GM12878 (cell line): ENCODE measurements around the gene GNAZ. TPM values are rescaled to one million over a fixed set of nuclear protein-coding genes. Genes with fewer than 3 reads are reported as not detected.

Experiments used
- ATAC-seq: fragments of 200-7000 bp; cut with Tn5 transposase; 3 replicates; pipeline ENCODE4 v1.9.1; 2020; ENCODE audit warnings: mild to moderate bottlenecking, moderate library complexity
- BruUV-seq: library from RNA; stranded (reverse); fragments of 400-500 nt; replicated peaks from 2 replicates; lab custom pipeline; 2021; lab: Mats Ljungman, UMichigan
- CTCF ChIA-PET: fragments of 300-600 bp; sonication (Branson Sonifier 250); formaldehyde crosslinking; extraction: SDS; loops from one replicate; lab custom pipeline; 2021; ENCODE audit warnings: inconsistent platforms; lab: Yijun Ruan, JAX
- POLR2A ChIA-PET: fragments of 350-600 bp; formaldehyde crosslinking; extraction: SDS; loops from one replicate; lab custom pipeline; 2021; ENCODE audit warnings: inconsistent platforms; lab: Charles Lee
- RAD21 ChIA-PET: fragments of 300-600 bp; sonication (Branson Sonifier 250); formaldehyde crosslinking; loops from one replicate; lab custom pipeline; 2023; ENCODE audit warnings: antibody characterized with exemption; ENCODE audit not compliant: unreplicated experiment; lab: Charles Lee
- SMC1A ChIA-PET: fragments of 300-600 bp; sonication (Branson Sonifier 250); formaldehyde crosslinking; loops from one replicate; lab custom pipeline; 2023; ENCODE audit not compliant: unreplicated experiment, uncharacterized antibody; lab: Charles Lee
- DNase-seq: peaks from one replicate; pipeline ENCODE4 v3.0.0-alpha.2; 2011; ENCODE audit warnings: low read depth, low spot score
- FAIRE-seq: peaks from 3 replicates; lab custom pipeline; 2011; peaks lifted over from hg19 to GRCh38; lab: Jason Lieb, UNC
- H2AFZ ChIP-seq: 2 replicates; pipeline ENCODE4 v1.6.0; 2011; ENCODE audit warnings: low read depth, low read length, control low read depth; ENCODE audit not compliant: control insufficient read depth
- H3K27ac ChIP-seq: 2 replicates; pipeline ENCODE4 v1.5.1; 2011; ENCODE audit warnings: control low read depth; ENCODE audit not compliant: control insufficient read depth, insufficient read depth
- H3K27me3 ChIP-seq, 2 experiments: replicated peaks in 1 of 2; 2 replicates each; pipeline versions ENCODE4 v1.6.0 to v1.6.1; 2011; ENCODE audit warnings: low read length in 1 of 2; ENCODE audit not compliant: control insufficient read depth in 2 of 2, insufficient read depth in 2 of 2
- H3K36me3 ChIP-seq, 2 experiments: 2 replicates each; pipeline ENCODE4 v1.5.1; 2011; ENCODE audit warnings: low read length in 1 of 2; ENCODE audit not compliant: control insufficient read depth in 2 of 2, insufficient read depth in 2 of 2
- H3K4me1 ChIP-seq: 2 replicates; pipeline ENCODE4 v1.6.1; 2011; ENCODE audit warnings: mild to moderate bottlenecking, low read length, moderate library complexity, mixed read lengths; ENCODE audit not compliant: control insufficient read depth, insufficient read depth
- H3K4me2 ChIP-seq: 2 replicates; pipeline ENCODE4 v1.6.0; 2011; ENCODE audit warnings: control low read depth; ENCODE audit not compliant: control insufficient read depth, insufficient read depth
- H3K4me3 ChIP-seq: fragments of 200-600 bp; sonication (generic); 2 replicates; pipeline ENCODE4 v1.5.1; 2016
- H3K79me2 ChIP-seq: 2 replicates; pipeline ENCODE4 v1.6.0; 2011; ENCODE audit warnings: low read length; ENCODE audit not compliant: control insufficient read depth, insufficient read depth
- H3K9ac ChIP-seq: 2 replicates; pipeline ENCODE4 v1.8.0; 2011; ENCODE audit warnings: low read length, control low read depth, mixed read lengths; ENCODE audit not compliant: control insufficient read depth, insufficient read depth
- H3K9me3 ChIP-seq: replicated peaks from 3 replicates; pipeline ENCODE4 v1.5.1; 2011; ENCODE audit warnings: mild to moderate bottlenecking, low read length; ENCODE audit not compliant: control insufficient read depth, insufficient read depth
- H4K20me1 ChIP-seq: 2 replicates; pipeline ENCODE4 v1.6.0; 2011; ENCODE audit not compliant: control insufficient read depth, insufficient read depth
- ATF3 ChIP-seq: IDR thresholded peaks from 2 replicates; pipeline ENCODE4 v1.6.1; 2011; ENCODE audit warnings: low read depth, mild to moderate bottlenecking, low read length, moderate library complexity, borderline replicate concordance; ENCODE audit errors: extremely low read depth
- BCL3 ChIP-seq: IDR thresholded peaks from 2 replicates; pipeline ENCODE4 v1.6.1; 2011; ENCODE audit warnings: borderline replicate concordance, low read depth, mild to moderate bottlenecking, moderate library complexity, low read length; ENCODE audit not compliant: insufficient read depth, poor library complexity, severe bottlenecking
- CBFB ChIP-seq: IDR thresholded peaks from 2 replicates; pipeline ENCODE4 v1.6.1; 2016; ENCODE audit warnings: antibody characterized with exemption, low read depth
- EED ChIP-seq: sonication (generic); IDR thresholded peaks from 2 replicates; pipeline ENCODE4 v1.6.1; 2016; ENCODE audit warnings: antibody characterized with exemption, low read depth
- GABPA ChIP-seq: IDR thresholded peaks from 2 replicates; pipeline ENCODE4 v1.6.1; 2014; ENCODE audit warnings: antibody characterized with exemption, low read depth, mild to moderate bottlenecking, inconsistent platforms
- HDAC6 ChIP-seq: fragments of 200-600 bp; sonication (generic); IDR thresholded peaks from one replicate; pipeline ENCODE4 v1.8.0; 2017; ENCODE audit warnings: antibody characterized with exemption; ENCODE audit not compliant: unreplicated experiment
- JUNB ChIP-seq: IDR thresholded peaks from 2 replicates; pipeline ENCODE4 v1.6.1; 2016; ENCODE audit warnings: antibody characterized with exemption, mild to moderate bottlenecking
- MEF2B ChIP-seq: fragments of 450-650 bp; IDR thresholded peaks from 2 replicates; pipeline ENCODE4 v1.6.1; 2018; ENCODE audit warnings: mild to moderate bottlenecking, moderate library complexity; ENCODE audit not compliant: partially characterized antibody, poor library complexity, severe bottlenecking
- MXI1 ChIP-seq: fragments of 150-350 bp; IDR thresholded peaks from 2 replicates; pipeline ENCODE4 v1.6.1; 2011; ENCODE audit warnings: low read depth, mild to moderate bottlenecking, inconsistent platforms, low read length, improper control_type of control experiment
- PAX5 ChIP-seq: IDR thresholded peaks from 2 replicates; pipeline ENCODE4 v1.6.1; 2011; ENCODE audit warnings: low read depth, low read length, borderline replicate concordance
- SMAD1 ChIP-seq: fragments of 450-650 bp; IDR thresholded peaks from 2 replicates; pipeline ENCODE4 v1.6.1; 2018; ENCODE audit warnings: mild to moderate bottlenecking, low read depth; ENCODE audit not compliant: partially characterized antibody
- ZNF217 ChIP-seq: fragments of 450-650 bp; IDR thresholded peaks from 2 replicates; pipeline ENCODE4 v1.6.1; 2017; ENCODE audit warnings: antibody characterized with exemption, mild to moderate bottlenecking
- ZNF24 ChIP-seq: fragments of 450-650 bp; IDR thresholded peaks from 2 replicates; pipeline ENCODE4 v1.6.1; 2017; ENCODE audit warnings: antibody characterized with exemption, mild to moderate bottlenecking
- WGBS: methylation state at CpG from one replicate; pipeline ENCODE4 v1.1.6; 2016; ENCODE audit warnings: low lambda C conversion rate; ENCODE audit not compliant: insufficient replicate concordance, insufficient coverage; ENCODE audit errors: missing lambda C conversion rate; 5-methylcytosine and 5-hydroxymethylcytosine counted together
- in situ Hi-C: fragments of 300-500 bp; cut with MboI; formaldehyde crosslinking; loops from 9 replicates; pipeline ENCODE4 v1.14.3; 2018; ENCODE audit warnings: mixed read lengths
- intact Hi-C: fragments of 100-400 bp; cut with micrococcal nuclease; formaldehyde crosslinking; loops from one replicate; pipeline ENCODE4 v1.14.2; 2022; ENCODE audit not compliant: unreplicated experiment
- polyA plus RNA-seq, 11 experiments: library from polyadenylated mRNA; depleted of rRNA in 4 of 11; unstranded in 6 of 11; stranded (reverse) in 5 of 11; fragments of >200 nt; fragmentation: Nextera tagmentation in 4 of 11; fragmentation: Illumina TruSeq in 1 of 11; extraction: Ambion mirVana in 4 of 11; extraction: Trizol in 1 of 11; gene quantifications; 1 replicate in 1 of 11; 2 replicates in 10 of 11; pipeline versions ENCODE4 v1.2.1 to v1.2.3, GENCODE V29; 2011 to 2016; ENCODE audit warnings: inconsistent platforms in 2 of 11, missing spikeins in 2 of 11, low read depth in 1 of 11
- total RNA-seq, 4 experiments: library from RNA; depleted of rRNA in 3 of 4; stranded (reverse); fragments of >200 nt in 3 of 4; fragmentation: Illumina TruSeq in 1 of 4; extraction: Trizol in 1 of 4; gene quantifications; 2 replicates each; pipeline versions ENCODE4 v1.2.1 to v1.2.3, GENCODE V29; 2013 to 2021
- TF ChIP-seq, protein P1 (sequence below): IDR thresholded peaks from 2 replicates; pipeline ENCODE4 v1.6.1; 2012; ENCODE audit warnings: low read depth, low read length, improper control_type of control experiment
- TF ChIP-seq, protein P2 (sequence below): fragments of 450-650 bp; IDR thresholded peaks from 2 replicates; pipeline ENCODE4 v1.6.1; 2018; ENCODE audit warnings: borderline replicate concordance, mild to moderate bottlenecking; ENCODE audit not compliant: partially characterized antibody

The GNAZ gene
- total and polyA plus RNA-seq, 10 of the 15 experiments (the other 5 are each of a cell fraction or from before 2014, with no cell fraction given), result 0.09 to 1.0 (median 0.44) TPM; not detected in 1

DNA sequence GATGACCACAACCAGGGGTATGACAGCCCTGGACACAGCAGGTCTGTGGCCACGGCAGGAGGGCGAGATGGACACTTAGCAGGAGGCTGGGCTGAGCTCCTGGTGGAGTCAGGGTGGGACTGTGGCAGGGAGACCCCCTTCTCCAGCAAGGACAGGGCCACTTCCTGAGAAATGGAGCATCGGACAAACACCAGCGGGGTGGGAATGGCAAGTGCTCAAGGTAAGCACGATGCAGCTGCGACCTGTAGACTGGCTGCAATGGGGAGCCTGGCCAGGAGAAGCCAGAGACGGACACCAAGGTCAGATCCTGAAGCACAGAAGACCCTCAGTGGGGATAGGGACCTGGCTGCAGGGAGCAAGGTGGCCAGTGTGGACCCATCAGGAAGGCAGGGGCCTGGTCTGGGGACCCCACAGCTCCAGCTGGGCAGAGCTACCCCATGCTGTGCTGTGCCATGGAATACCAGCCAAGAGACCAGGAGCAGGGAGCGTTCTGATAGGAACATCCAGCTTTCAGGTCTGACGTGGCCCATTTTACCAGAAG is 42.2 kb downstream of the GNAZ start:
- POLR2A ChIA-PET, result no interaction called here
- Histone ChIP-seq H3K4me2 (no peak overlapping the region), H3K9me3 (no peaks in the 10 kb centered on the region), H3K79me2 (no peaks in the 10 kb centered on the region), H3K9ac (no peak overlapping the region), H4K20me1 (no peaks in the 10 kb centered on the region), H3K4me3 (no peak overlapping the region), H2AFZ (no peak overlapping the region), H3K4me1 (no peaks in the 10 kb centered on the region), H3K27ac (no peak overlapping the region), H3K27me3 (no peaks in the 10 kb centered on the region), H3K36me3 (no peaks in the 10 kb centered on the region)
- SMC1A ChIA-PET, result interaction anchor here (0.9 to 2.4 kb wide), 4 partner anchors 41 to 153 kb away, joined by 3 to 19 read pairs (median 4); no protein-coding TSS in a partner anchor
- CTCF ChIA-PET, result interaction anchor here (1.0 to 13.8 kb wide), 6 partner anchors 10 to 154 kb away, joined by 3 to 211 read pairs (median 4); partner anchors contain the start of gene RAB36
- in situ Hi-C loops, result no loop called here
- TF ChIP-seq BCL3 (no peak), SMAD1 (no peak), ZNF24 (no peak), HDAC6 (no peak), ZNF217 (no peak), MXI1 (no peak), PAX5 (no peak), GABPA (no peak), MEF2B (no peak), CBFB (no peak), EED (no peak), ATF3 (no peak), JUNB (no peak)
- TF ChIP-seq, protein P1, sequence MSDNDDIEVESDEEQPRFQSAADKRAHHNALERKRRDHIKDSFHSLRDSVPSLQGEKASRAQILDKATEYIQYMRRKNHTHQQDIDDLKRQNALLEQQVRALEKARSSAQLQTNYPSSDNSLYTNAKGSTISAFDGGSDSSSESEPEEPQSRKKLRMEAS, result no peak
- TF ChIP-seq, protein P2, sequence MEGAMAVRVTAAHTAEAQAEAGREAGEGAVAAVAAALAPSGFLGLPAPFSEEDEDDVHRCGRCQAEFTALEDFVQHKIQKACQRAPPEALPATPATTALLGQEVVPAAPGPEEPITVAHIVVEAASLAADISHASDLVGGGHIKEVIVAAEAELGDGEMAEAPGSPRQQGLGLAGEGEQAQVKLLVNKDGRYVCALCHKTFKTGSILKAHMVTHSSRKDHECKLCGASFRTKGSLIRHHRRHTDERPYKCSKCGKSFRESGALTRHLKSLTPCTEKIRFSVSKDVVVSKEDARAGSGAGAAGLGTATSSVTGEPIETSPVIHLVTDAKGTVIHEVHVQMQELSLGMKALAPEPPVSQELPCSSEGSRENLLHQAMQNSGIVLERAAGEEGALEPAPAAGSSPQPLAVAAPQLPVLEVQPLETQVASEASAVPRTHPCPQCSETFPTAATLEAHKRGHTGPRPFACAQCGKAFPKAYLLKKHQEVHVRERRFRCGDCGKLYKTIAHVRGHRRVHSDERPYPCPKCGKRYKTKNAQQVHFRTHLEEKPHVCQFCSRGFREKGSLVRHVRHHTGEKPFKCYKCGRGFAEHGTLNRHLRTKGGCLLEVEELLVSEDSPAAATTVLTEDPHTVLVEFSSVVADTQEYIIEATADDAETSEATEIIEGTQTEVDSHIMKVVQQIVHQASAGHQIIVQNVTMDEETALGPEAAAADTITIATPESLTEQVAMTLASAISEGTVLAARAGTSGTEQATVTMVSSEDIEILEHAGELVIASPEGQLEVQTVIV, result no peak
- ATAC-seq (no peak), FAIRE-seq (no peak), DNase-seq (no peak)
- no TSS peak for BruUV-seq
- 28% methylated on average over 9 of the region's 9 CpGs for WGBS
- RAD21 ChIA-PET, result interaction anchor here (1.3 to 4.4 kb wide), 3 partner anchors 9 to 156 kb away, joined by 3 to 30 read pairs (median 6); no protein-coding TSS in a partner anchor
- intact Hi-C loops, result no loop called here
